Brain pericyte (primary cell): ENCODE measurements around the gene ZNF318.
"Not testable (repeated sequence)": the region's sequence is repeated elsewhere in the genome, so short reads cannot be mapped to it uniquely, and the experiment has no call there.

Experiments used
- DNase-seq: peaks from one replicate; pipeline ENCODE4 v3.0.0-alpha.2; 2012; ENCODE audit warnings: low read depth, low spot score

ZNF318 gene

DNA sequence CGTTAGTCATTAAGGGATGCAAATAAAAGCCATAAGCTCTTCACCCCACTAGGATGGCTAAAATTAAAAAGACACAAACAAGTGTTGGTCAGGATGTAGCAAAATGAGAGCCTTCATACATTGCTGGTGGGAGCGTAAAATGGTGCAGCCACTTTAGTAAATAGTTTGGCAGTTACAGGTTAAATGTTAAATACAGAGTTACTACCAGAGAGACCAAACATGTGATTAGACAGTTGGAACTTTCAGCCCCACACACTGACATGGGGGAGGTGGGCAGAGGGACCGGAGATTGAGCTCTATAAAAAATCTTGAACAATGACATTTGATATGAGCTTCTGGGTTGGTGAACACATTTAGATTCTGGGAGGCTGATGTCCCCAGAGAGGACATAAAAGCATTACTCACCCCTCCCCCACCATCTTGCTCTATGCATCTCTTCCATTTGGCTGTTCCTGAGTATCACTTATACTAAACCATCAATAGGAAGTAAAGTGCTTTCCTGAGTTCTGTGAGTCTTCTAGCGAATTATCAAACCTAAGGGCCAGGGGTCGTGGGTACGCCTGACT lies 20.4 kb upstream of the ZNF318 start:
- DNase-seq, result no peak

GRCh38 chr6:43386492-43386891 lies 17.0 kb upstream of the ZNF318 start:
- no peak for DNase-seq

DNA sequence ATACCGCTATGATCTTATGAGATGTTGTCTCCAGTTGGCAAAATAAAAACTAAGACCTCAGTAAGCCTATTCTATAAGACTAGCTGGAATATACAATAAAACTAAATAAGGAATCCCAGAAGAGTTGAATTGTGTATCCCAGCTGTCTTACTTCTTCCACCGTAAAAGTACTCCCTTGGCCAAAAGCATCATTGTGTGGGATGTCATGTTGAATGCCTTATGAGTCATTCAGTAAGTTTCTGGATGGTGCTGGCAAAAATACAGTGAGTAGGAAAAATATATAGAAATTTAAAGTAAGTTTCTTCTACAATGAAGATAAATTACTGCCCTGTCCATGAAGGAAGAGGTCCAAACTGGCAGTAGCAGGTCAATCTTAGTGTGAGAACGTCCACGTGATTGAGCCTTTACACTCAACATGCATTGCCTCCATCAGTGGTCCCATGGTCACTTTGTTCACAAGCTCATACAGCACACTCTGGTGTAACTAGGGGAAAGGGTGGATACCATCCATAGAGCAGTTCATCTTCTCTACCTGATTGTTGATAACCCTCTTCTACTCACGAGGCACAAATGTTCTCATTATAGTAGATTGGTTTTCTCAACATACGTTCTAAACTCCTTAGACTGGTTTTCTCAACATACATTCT lies 13.7 kb upstream of the ZNF318 start:
- DNase-seq, result no peak

DNA sequence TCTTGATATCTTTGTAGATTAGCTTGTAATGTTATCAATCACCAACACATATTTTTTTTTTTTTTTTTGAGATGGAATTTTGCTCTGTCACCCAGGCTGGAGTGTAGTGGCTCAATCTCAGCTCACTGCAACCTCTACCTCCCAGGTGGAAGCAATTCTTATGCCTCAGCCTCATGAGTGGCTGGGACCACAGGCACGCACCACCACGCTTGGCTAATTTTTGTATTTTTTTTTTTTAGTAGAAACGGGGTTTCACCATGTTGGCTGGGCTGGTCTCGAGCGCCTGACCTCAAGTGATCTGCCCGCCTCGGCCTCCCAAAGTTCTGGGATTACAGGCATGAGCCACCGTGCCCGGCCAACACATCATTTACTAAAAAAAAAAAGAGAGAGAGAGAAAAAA lies 11.4 kb upstream of the ZNF318 start:
- DNase-seq, result not testable (repeated sequence)

DNA sequence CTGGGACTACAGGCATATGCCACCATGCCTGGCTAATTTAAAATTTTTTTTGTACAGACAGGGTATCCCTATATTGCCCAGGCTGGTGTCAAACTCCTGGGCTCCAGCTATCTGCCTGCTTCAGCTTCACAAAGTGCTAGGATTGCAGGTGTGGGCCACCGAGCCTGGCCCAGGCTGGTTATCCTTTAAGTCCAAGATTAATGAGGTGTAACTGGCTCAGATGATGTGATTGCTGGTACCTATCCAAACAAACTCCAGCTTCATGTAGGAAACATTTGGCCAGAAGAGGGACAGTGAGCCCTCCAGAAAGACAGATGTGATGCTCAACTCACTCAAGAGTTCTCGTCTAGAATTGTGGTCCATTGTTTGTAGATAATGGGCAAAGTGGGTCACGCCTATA lies 9.2 kb upstream of the ZNF318 start:
- no peak for DNase-seq

GRCh38 chr6:43377710-43378229 lies 8.3 kb upstream of the ZNF318 start:
- no peak for DNase-seq

- DNase-seq, result no peak
Observed at GRCh38 chr6:43376551-43376981, 7.1 kb upstream of the ZNF318 start.

DNA sequence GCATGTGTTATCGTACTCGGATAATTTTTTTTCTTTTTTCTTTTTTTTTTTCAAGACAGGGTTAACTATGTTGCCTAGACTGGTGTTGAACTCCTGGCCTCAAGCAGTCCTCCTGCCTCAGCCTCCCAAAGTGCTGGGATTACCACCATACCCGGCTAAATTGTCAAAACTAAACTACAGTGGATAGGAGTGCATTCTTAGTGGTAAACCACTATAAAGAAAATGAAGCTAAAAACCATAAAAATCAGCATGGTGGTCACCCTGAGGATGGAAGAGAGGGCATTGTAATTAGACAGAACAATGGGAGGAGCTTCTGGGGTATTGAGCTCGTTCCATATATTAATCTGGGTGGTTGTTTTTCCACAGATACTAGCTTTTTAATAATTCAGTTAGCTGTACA lies 6.2 kb upstream of the ZNF318 start:
- DNase-seq, result no peak

- DNase-seq, result no peak
Observed at GRCh38 chr6:43373252-43373875, 3.9 kb upstream of the ZNF318 start.

GRCh38 chr6:43370003-43370580 lies 645 bp upstream of the ZNF318 start:
- DNase-seq, result not testable (repeated sequence)

DNA sequence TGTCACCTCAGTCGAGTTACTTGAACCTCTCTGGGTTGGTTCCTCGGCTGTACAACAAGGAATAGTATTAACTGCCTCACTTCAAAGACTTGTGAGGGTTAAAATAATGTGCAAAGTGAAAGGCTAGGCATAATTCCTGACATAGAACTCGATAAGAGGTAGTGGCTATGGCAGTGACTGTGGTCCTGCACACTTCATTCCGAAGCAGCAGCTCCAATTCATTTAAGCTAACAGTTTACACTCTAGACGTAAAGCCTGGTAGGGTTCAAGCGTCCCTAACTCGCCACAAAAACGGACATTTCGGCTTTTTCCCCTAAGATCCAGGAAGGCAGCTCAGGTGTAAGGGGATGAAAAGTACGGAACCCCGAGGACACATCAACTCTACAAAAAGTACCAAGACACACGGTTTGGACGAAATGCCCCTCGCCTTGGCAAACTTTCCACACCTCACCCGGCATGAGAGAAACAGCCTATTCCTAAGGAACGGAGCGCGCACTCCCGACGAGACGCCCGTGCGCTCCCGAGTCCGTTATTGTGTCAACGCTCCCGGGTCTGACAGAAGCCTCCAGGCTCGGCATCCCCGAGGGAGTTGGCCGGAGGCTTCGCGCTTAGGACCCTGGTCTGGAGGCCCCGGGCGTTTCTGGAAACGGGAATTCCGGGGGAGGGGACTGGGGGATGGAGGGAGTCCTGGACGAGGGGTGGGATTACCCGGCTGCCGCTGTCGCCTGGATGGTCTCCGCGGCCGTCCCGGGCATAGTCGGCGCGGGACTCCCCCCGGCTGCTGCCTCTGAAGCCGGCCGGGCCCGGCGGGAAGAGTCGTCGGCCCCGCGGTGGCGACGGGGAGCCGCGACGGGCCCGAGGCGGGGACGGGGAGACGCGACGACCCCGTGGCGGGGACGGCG lies 937 bp downstream of the ZNF318 start:
- no peak for DNase-seq

DNA sequence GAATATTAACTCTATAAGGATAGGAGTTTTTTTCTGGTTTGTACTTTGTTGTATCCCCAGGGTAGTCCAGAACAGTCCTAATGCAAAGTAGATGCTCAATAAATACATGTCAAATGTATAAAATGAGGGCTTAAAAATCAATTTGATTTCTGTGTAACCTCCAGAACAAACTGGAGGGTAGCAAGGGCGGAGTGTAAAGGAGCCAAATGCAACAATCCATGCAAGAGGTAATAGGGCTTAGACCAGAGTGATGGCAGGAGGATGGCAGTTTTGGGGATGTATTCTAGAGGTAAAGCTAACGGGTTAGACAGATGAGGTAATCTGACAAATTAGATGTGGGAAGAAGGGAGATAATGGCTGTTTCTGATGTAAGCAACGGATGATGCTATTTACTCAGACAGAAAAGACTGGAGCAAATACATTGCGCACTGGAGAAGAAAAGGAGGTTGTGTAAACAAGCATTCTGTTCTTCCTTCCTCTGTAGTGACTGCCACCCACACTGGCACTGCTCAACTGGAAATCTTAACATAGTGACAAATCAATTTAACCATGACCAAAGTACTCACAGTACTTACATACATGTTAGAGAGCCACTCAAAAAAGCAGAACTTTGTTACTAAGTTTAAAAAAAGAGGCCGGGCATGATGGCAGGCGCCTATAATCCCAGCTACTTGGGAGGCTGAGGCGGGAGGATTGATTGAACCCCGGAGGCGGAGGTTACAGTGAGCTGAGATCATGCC lies 2.0 kb downstream of the ZNF318 start:
- no peak for DNase-seq

- DNase-seq, result no peak
Observed at GRCh38 chr6:43361269-43361668, 8.2 kb downstream of the ZNF318 start.

- DNase-seq, result no peak
Observed at GRCh38 chr6:43359831-43360230, 9.6 kb downstream of the ZNF318 start.

- DNase-seq, result no peak
Observed at GRCh38 chr6:43359381-43359780, 10.1 kb downstream of the ZNF318 start.

- no peak for DNase-seq
Observed at GRCh38 chr6:43355862-43356590, 13.4 kb downstream of the ZNF318 start.

DNA sequence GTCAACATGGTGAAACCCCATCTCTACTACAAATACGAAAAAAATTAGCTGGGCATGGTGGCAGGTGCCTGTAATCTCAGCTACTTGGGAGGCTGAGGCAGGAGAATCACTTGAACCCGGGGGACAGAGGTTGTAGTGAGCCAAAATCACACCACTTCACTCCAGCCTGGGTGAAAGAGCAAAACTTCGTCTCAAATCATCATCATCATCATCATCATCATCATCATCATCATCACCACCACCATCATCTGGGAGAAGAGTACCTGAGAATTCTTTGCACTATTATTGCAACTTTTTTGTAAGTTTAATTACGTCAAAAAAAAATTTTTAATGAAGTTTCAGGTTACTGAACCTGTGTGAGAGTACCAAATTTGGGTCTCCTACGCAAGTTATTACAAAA lies 17.5 kb downstream of the ZNF318 start:
- DNase-seq, result not testable (repeated sequence)

DNA sequence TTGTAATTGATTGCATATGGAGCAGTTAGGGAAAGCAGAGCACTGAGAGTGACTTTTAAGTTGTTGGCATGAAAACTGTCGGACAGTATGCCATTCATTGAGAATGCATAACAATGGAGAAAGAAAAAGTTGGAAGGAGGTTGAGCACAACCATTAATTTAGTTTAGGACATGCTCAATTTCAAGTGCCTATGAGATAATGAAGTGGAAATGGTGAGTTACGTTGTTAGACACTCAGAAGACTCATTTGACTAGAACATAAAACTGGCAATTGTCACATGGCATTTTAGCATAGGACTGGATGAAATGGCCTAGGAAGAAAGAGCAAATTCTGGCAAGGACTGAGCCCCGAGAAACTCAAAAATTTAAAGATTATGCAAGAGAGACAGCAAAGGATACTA lies 22.0 kb downstream of the ZNF318 start:
- DNase-seq, result no peak

DNA sequence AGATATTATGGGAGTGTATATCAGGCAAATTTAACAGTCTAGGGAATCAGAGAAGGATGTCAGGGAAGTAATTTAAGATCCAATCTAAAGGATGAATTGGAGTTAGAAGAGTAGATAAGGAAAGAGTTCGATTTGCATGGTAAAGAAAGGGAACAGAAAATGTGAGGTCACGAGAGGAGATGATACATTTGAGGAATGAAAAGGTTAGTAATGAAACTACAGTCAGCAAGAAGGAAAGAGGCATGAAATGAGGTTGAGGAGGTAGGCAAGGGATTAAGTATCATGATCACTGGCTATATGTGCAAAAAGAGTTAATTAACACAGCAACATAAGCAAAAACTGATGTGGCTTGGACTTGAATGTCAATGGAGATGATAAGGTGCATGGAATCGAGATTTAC lies 22.4 kb downstream of the ZNF318 start:
- DNase-seq, result no peak

- not testable (repeated sequence) for DNase-seq
Observed at GRCh38 chr6:43346243-43346642, 23.2 kb downstream of the ZNF318 start.
